ENCODE data around the gene ZFAND5.

ZFAND5 gene

GRCh38 chr9:72364679-72365524, at the start of gene ZFAND5:
TSS of gene ZFAND5 (minus strand) at chr9:72365208. CDS start at chr9:72360778, 4,430 bp downstream.
- peak; percentile 81 for DNase-seq

- DNase-seq: no peak
Observed at GRCh38 chr9:72412483-72413040, 47.6 kb upstream of the ZFAND5 start.

- DNase-seq: no peak
Observed at GRCh38 chr9:72410214-72410613, 45.2 kb upstream of the ZFAND5 start.

- DNase-seq: no peak
Observed at GRCh38 chr9:72407114-72407513, 42.1 kb upstream of the ZFAND5 start.

- DNase-seq: no peak
Observed at GRCh38 chr9:72402744-72403143, 37.7 kb upstream of the ZFAND5 start.

- DNase-seq: no peak
Observed at GRCh38 chr9:72401396-72401795, 36.4 kb upstream of the ZFAND5 start.

- no peak for DNase-seq
Observed at GRCh38 chr9:72400866-72401265, 35.9 kb upstream of the ZFAND5 start.

- DNase-seq: no peak
Observed at GRCh38 chr9:72399391-72399790, 34.4 kb upstream of the ZFAND5 start.

- DNase-seq: no peak
Observed at GRCh38 chr9:72396247-72397091, 31.5 kb upstream of the ZFAND5 start.

GRCh38 chr9:72394066-72394465, 29.1 kb upstream of the ZFAND5 start:
- DNase-seq: no peak

GRCh38 chr9:72390907-72391306, 25.9 kb upstream of the ZFAND5 start:
- no peak for DNase-seq

GRCh38 chr9:72386186-72386585, 21.2 kb upstream of the ZFAND5 start:
- no peak for DNase-seq

- DNase-seq: no peak
Observed at GRCh38 chr9:72384710-72385485, 19.9 kb upstream of the ZFAND5 start.

- no peak for DNase-seq
Observed at GRCh38 chr9:72383978-72384709, 19.1 kb upstream of the ZFAND5 start.

GRCh38 chr9:72382405-72382804, 17.4 kb upstream of the ZFAND5 start:
- no peak for DNase-seq

- no peak for DNase-seq
Observed at GRCh38 chr9:72377041-72377440, 12.0 kb upstream of the ZFAND5 start.

- DNase-seq: no peak
Observed at GRCh38 chr9:72371151-72371550, 6.1 kb upstream of the ZFAND5 start.

GRCh38 chr9:72365525-72366256, 683 bp upstream of the ZFAND5 start:
- no peak for DNase-seq

- DNase-seq: no peak
Observed at GRCh38 chr9:72363908-72364678, 915 bp downstream of the ZFAND5 start.

- no peak for DNase-seq
Observed at GRCh38 chr9:72363236-72363635, 1.8 kb downstream of the ZFAND5 start.

All from GOT3 (cell line).